Activated CD4-positive, alpha-beta memory T cell treated with anti-CD3 and anti-CD28 coated beads for 36 hours (primary cell): ENCODE measurements around the gene RFTN2. TPM values are rescaled to one million over a fixed set of nuclear protein-coding genes. Genes with fewer than 3 reads are reported as not detected.
"Not testable (repeated sequence)": the region's sequence is repeated elsewhere in the genome, so short reads cannot be mapped to it uniquely, and the experiment has no call there.

ENCODE experiments used
- CTCF ChIA-PET: fragments of 350-600 bp; sonication (Branson Sonifier 250); formaldehyde crosslinking; loops from one replicate; lab custom pipeline; 2021; ENCODE audit warnings: antibody characterized with exemption, inconsistent platforms; lab: Charles Lee
- POLR2A ChIA-PET: fragments of 350-600 bp; sonication (Branson Sonifier 250); formaldehyde crosslinking; loops from one replicate; lab custom pipeline; 2021; ENCODE audit warnings: antibody characterized with exemption; lab: Charles Lee
- DNase-seq: peaks from one replicate; pipeline ENCODE4 v3.0.0-alpha.2; 2020
- H3K27ac Mint-ChIP-seq: one replicate; pipeline ENCODE4 v1.8.0; 2021; ENCODE audit warnings: mixed read lengths
- H3K27me3 Mint-ChIP-seq: one replicate; pipeline ENCODE4 v1.8.0; 2021; ENCODE audit warnings: mixed read lengths
- H3K36me3 Mint-ChIP-seq: one replicate; pipeline ENCODE4 v1.8.0; 2021; ENCODE audit warnings: mixed read lengths
- H3K4me1 Mint-ChIP-seq: one replicate; pipeline ENCODE4 v1.8.0; 2021; ENCODE audit warnings: low read depth, mixed read lengths
- H3K4me3 Mint-ChIP-seq: one replicate; pipeline ENCODE4 v1.8.0; 2021; ENCODE audit warnings: mild to moderate bottlenecking, mixed read lengths
- H3K9me3 Mint-ChIP-seq: one replicate; pipeline ENCODE4 v1.8.0; 2021; ENCODE audit warnings: mixed read lengths
- intact Hi-C: fragments of 100-400 bp; cut with micrococcal nuclease; formaldehyde crosslinking; loops from one replicate; pipeline ENCODE4 v1.15.1; 2023
- total RNA-seq, 2 experiments: library from RNA; stranded (reverse); gene quantifications; one replicate each; pipeline ENCODE4 v1.2.3, GENCODE V29; 2021

RFTN2 gene
- total RNA-seq, 2 experiments from 2014 or later, result not detected

GRCh38 chr2:197673606-197674005, 1.8 kb downstream of the RFTN2 start:
- H3K4me1 Mint-ChIP-seq, result no peaks in the 10 kb centered on the region
- ChIA-PET CTCF (no interaction called here), POLR2A (no interaction called here)
- H3K9me3 Mint-ChIP-seq, result no peaks in the 10 kb centered on the region
- DNase-seq, result no peak
- intact Hi-C loops, result no loop called here
- peaks cover 17% of the 10 kb centered on the region for H3K27me3 Mint-ChIP-seq
- no peak overlapping the region for H3K4me3 Mint-ChIP-seq
- H3K27ac Mint-ChIP-seq, result no peak overlapping the region
- H3K36me3 Mint-ChIP-seq, result no peaks in the 10 kb centered on the region

- intact Hi-C loops, result no loop called here
- DNase-seq, result no peak
- H3K27me3 Mint-ChIP-seq, result peaks cover 16% of the 10 kb centered on the region
- H3K27ac Mint-ChIP-seq, result no peak overlapping the region
- POLR2A ChIA-PET, result no interaction called here
- H3K4me1 Mint-ChIP-seq, result no peaks in the 10 kb centered on the region
- H3K9me3 Mint-ChIP-seq, result no peaks in the 10 kb centered on the region
- no peaks in the 10 kb centered on the region for H3K36me3 Mint-ChIP-seq
- CTCF ChIA-PET, result no interaction called here
- no peak overlapping the region for H3K4me3 Mint-ChIP-seq
These were observed 2.3 kb downstream of the RFTN2 start for GRCh38 chr2:197673106-197673505.

- ChIA-PET POLR2A (no interaction called here), CTCF (no interaction called here)
- DNase-seq, result no peak
- H3K9me3 Mint-ChIP-seq, result peaks cover 5% of the 10 kb centered on the region
- intact Hi-C loops, result no loop called here
- no peak overlapping the region for H3K4me3 Mint-ChIP-seq
- no peaks in the 10 kb centered on the region for H3K4me1 Mint-ChIP-seq
- H3K36me3 Mint-ChIP-seq, result peaks cover 1% of the 10 kb centered on the region
- peaks cover 17% of the 10 kb centered on the region for H3K27me3 Mint-ChIP-seq
- H3K27ac Mint-ChIP-seq, result no peak overlapping the region
These were observed 3.0 kb downstream of the RFTN2 start for GRCh38 chr2:197672371-197672893.

- POLR2A ChIA-PET, result no interaction called here
- Mint-ChIP-seq H3K27me3 (peaks cover 16% of the 10 kb centered on the region), H3K4me3 (no peak overlapping the region), H3K4me1 (no peaks in the 10 kb centered on the region), H3K27ac (no peak overlapping the region), H3K36me3 (peaks cover 7% of the 10 kb centered on the region), H3K9me3 (peaks cover 19% of the 10 kb centered on the region)
- intact Hi-C loops, result no loop called here
- CTCF ChIA-PET, result no interaction called here
- DNase-seq, result no peak
These were observed 6.3 kb downstream of the RFTN2 start for GRCh38 chr2:197669077-197669476.

GRCh38 chr2:197668296-197668695, 7.1 kb downstream of the RFTN2 start:
- ChIA-PET CTCF (no interaction called here), POLR2A (no interaction called here)
- Mint-ChIP-seq H3K4me3 (no peak overlapping the region), H3K27me3 (peaks cover 16% of the 10 kb centered on the region), H3K9me3 (peaks cover 19% of the 10 kb centered on the region), H3K27ac (no peak overlapping the region), H3K4me1 (no peaks in the 10 kb centered on the region), H3K36me3 (peaks cover 7% of the 10 kb centered on the region)
- intact Hi-C loops, result no loop called here
- no peak for DNase-seq

GRCh38 chr2:197666277-197666676, 9.1 kb downstream of the RFTN2 start:
- DNase-seq, result no peak
- H3K27me3 Mint-ChIP-seq, result peaks cover 11% of the 10 kb centered on the region
- H3K4me3 Mint-ChIP-seq, result no peak overlapping the region
- peaks cover 19% of the 10 kb centered on the region for H3K9me3 Mint-ChIP-seq
- CTCF ChIA-PET, result no interaction called here
- H3K27ac Mint-ChIP-seq, result no peak overlapping the region
- peaks cover 7% of the 10 kb centered on the region for H3K36me3 Mint-ChIP-seq
- intact Hi-C loops, result no loop called here
- POLR2A ChIA-PET, result no interaction called here
- peaks cover 3% of the 10 kb centered on the region for H3K4me1 Mint-ChIP-seq

GRCh38 chr2:197661626-197662025, 13.8 kb downstream of the RFTN2 start:
- Mint-ChIP-seq H3K4me3 (no peak overlapping the region), H3K27me3 (peaks cover 2% of the 10 kb centered on the region), H3K9me3 (peaks cover 8% of the 10 kb centered on the region), H3K36me3 (peaks cover 4% of the 10 kb centered on the region), H3K27ac (no peak overlapping the region), H3K4me1 (peaks cover 3% of the 10 kb centered on the region)
- intact Hi-C loops, result no loop called here
- no peak for DNase-seq
- ChIA-PET CTCF (no interaction called here), POLR2A (no interaction called here)

- no peak overlapping the region for H3K27ac Mint-ChIP-seq
- no peaks in the 10 kb centered on the region for H3K27me3 Mint-ChIP-seq
- no peak overlapping the region for H3K4me3 Mint-ChIP-seq
- POLR2A ChIA-PET, result no interaction called here
- no peaks in the 10 kb centered on the region for H3K9me3 Mint-ChIP-seq
- CTCF ChIA-PET, result no interaction called here
- no peak for DNase-seq
- intact Hi-C loops, result no loop called here
- H3K36me3 Mint-ChIP-seq, result no peaks in the 10 kb centered on the region
- peaks cover 3% of the 10 kb centered on the region for H3K4me1 Mint-ChIP-seq
These were observed 17.8 kb downstream of the RFTN2 start for GRCh38 chr2:197657562-197657961.

GRCh38 chr2:197647961-197648690, 27.3 kb downstream of the RFTN2 start:
- Mint-ChIP-seq H3K9me3 (no peaks in the 10 kb centered on the region), H3K27me3 (peaks cover 3% of the 10 kb centered on the region), H3K4me3 (no peak overlapping the region), H3K27ac (no peak overlapping the region), H3K4me1 (no peaks in the 10 kb centered on the region), H3K36me3 (no peaks in the 10 kb centered on the region)
- ChIA-PET CTCF (no interaction called here), POLR2A (no interaction called here)
- no peak for DNase-seq
- intact Hi-C loops, result no loop called here

- Mint-ChIP-seq H3K27me3 (peaks cover 3% of the 10 kb centered on the region), H3K9me3 (no peaks in the 10 kb centered on the region), H3K27ac (no peak overlapping the region), H3K4me3 (no peak overlapping the region), H3K4me1 (no peaks in the 10 kb centered on the region), H3K36me3 (no peaks in the 10 kb centered on the region)
- ChIA-PET CTCF (interaction anchor here (1.1 kb wide), 1 partner anchor 11 kb away, joined by 4 read pairs; no protein-coding TSS in a partner anchor), POLR2A (no interaction called here)
- no peak for DNase-seq
- intact Hi-C loops, result no loop called here
These were observed 33.7 kb downstream of the RFTN2 start for GRCh38 chr2:197641666-197642065.

GRCh38 chr2:197640571-197641122, 34.7 kb downstream of the RFTN2 start:
- POLR2A ChIA-PET, intact Hi-C loops: not testable (repeated sequence)
- H3K4me3 Mint-ChIP-seq, result peak overlapping the region; percentile 25

GRCh38 chr2:197633109-197633657, 42.2 kb downstream of the RFTN2 start:
- POLR2A ChIA-PET, result no interaction called here
- H3K36me3 Mint-ChIP-seq, result no peaks in the 10 kb centered on the region
- no peak overlapping the region for H3K4me3 Mint-ChIP-seq
- no peak for DNase-seq
- intact Hi-C loops, result no loop called here
- H3K9me3 Mint-ChIP-seq, result peaks cover 14% of the 10 kb centered on the region
- no peak overlapping the region for H3K27ac Mint-ChIP-seq
- CTCF ChIA-PET, result no interaction called here
- H3K27me3 Mint-ChIP-seq, result no peaks in the 10 kb centered on the region
- no peaks in the 10 kb centered on the region for H3K4me1 Mint-ChIP-seq

More at GRCh38 chr2:197640571-197641122, 34.7 kb downstream of the RFTN2 start:
- H3K27ac Mint-ChIP-seq, H3K36me3 Mint-ChIP-seq, H3K27me3 Mint-ChIP-seq, H3K4me1 Mint-ChIP-seq, DNase-seq, H3K9me3 Mint-ChIP-seq, CTCF ChIA-PET: not testable (repeated sequence)
